ENCODE data around the gene PIK3C2B. TPM values are rescaled to one million over a fixed set of nuclear protein-coding genes. Genes with fewer than 3 reads are reported as not detected.

PIK3C2B gene
- total and polyA plus RNA-seq, 2 donors (not counting 3 experiments of a cell fraction or from before 2014, with no cell fraction given), result 33.7 to 49.0 TPM

DNA sequence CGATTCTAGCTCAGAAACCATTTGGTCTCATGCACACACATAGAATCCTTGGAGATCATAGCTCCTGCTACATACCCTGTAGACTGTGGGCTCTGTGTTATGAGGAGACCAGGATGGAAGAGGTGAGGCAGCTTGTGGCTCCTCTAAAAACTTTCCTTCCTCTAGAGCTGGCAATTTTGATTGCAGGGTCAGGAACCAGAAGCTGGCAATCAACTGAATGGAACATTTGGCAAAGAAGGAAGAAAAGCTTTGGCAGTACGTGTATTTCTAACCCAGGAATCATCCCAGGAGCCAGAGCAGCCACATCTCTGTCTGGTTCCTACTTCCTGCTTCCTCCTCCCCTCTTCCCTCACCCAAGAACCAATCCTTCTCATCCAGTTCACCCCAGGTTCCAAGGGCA is 15.7 kb downstream of the PIK3C2B start:
- H3K4me3 ChIP-seq (replicated peaks in 1 of 3; ENCODE audit: insufficient read depth in 1 of 3, low read depth in 1 of 3, low read length in 3 of 3), result no peak overlapping the region
- H3K27me3 ChIP-seq (ENCODE audit: control insufficient read depth in 2 of 2, insufficient read depth in 2 of 2, low read length in 2 of 2), result no peaks in the 10 kb centered on the region
- H4K20me1 ChIP-seq (replicated peaks; ENCODE audit: control insufficient read depth, extremely low read depth, insufficient read depth, low read length), result no peaks in the 10 kb centered on the region
- intact Hi-C loops (cut with micrococcal nuclease) (loop anchor here (1.0 kb wide), 1 partner anchor 15 kb away; the partner anchor contains the start of gene PIK3C2B), dilution Hi-C loops (cut with MboI; ENCODE audit: extremely low pct_ligation_motif_present, low sequenced_read_pairs) (no loop called here)
- ChIA-PET CTCF (interaction anchor here (1.1 to 9.5 kb wide), 12 partner anchors 9 to 80 kb away, joined by 3 to 129 read pairs (median 6); partner anchors contain the start of genes MDM4 and PIK3C2B), POLR2A (no interaction called here)
- peaks cover 0 to 3% of the 10 kb centered on the region in 2 experiments for H3K36me3 ChIP-seq (ENCODE audit: control insufficient read depth in 2 of 2, extremely low read depth in 1 of 2, insufficient read depth in 2 of 2, low read length in 2 of 2)
- H3K9me3 ChIP-seq (replicated peaks; ENCODE audit: control insufficient read depth, insufficient read depth, low read length), result no peaks in the 10 kb centered on the region
- BruUV-seq (replicated peaks), result no TSS peak
- H2AFZ ChIP-seq (ENCODE audit: low read depth, low read length), result no peak overlapping the region
- TF ChIP-seq POLR2A (IDR thresholded peaks at IDR 0.05; ENCODE audit: low read depth, low read length), result no peak
- TF ChIP-seq FOS (IDR thresholded peaks at IDR 0.05; ENCODE audit: borderline replicate concordance, insufficient read depth, low read length), result no peak
- TF ChIP-seq POLR2AphosphoS5 (IDR thresholded peaks at IDR 0.05; ENCODE audit: insufficient read depth, low read depth, low read length), result no peak
- TF ChIP-seq, protein P1, sequence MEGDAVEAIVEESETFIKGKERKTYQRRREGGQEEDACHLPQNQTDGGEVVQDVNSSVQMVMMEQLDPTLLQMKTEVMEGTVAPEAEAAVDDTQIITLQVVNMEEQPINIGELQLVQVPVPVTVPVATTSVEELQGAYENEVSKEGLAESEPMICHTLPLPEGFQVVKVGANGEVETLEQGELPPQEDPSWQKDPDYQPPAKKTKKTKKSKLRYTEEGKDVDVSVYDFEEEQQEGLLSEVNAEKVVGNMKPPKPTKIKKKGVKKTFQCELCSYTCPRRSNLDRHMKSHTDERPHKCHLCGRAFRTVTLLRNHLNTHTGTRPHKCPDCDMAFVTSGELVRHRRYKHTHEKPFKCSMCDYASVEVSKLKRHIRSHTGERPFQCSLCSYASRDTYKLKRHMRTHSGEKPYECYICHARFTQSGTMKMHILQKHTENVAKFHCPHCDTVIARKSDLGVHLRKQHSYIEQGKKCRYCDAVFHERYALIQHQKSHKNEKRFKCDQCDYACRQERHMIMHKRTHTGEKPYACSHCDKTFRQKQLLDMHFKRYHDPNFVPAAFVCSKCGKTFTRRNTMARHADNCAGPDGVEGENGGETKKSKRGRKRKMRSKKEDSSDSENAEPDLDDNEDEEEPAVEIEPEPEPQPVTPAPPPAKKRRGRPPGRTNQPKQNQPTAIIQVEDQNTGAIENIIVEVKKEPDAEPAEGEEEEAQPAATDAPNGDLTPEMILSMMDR (IDR thresholded peaks at IDR 0.05; ENCODE audit: extremely low read depth in 1 of 2, insufficient read depth in 1 of 2, low read depth in 1 of 2, low read length in 2 of 2), result no peak
- no peak for TF ChIP-seq EZH2 (IDR thresholded peaks at IDR 0.05; ENCODE audit: borderline replicate concordance, low read depth, low read length, severe bottlenecking)
- TF ChIP-seq MYC (IDR thresholded peaks at IDR 0.05; ENCODE audit: low read depth, low read length), result no peak
- TF ChIP-seq, protein P2, sequence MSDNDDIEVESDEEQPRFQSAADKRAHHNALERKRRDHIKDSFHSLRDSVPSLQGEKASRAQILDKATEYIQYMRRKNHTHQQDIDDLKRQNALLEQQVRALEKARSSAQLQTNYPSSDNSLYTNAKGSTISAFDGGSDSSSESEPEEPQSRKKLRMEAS (IDR thresholded peaks at IDR 0.05; ENCODE audit: insufficient read depth, insufficient read length), result no peak
- TF ChIP-seq GATA2 (IDR thresholded peaks at IDR 0.05; ENCODE audit: insufficient read depth, insufficient read length, low read depth, low read length), result no peak
- TF ChIP-seq JUN (IDR thresholded peaks at IDR 0.05; ENCODE audit: borderline replicate concordance, insufficient read depth, insufficient read length, low read depth), result no peak
- H3K27ac ChIP-seq (ENCODE audit: insufficient read depth, low read depth, low read length), result no peak overlapping the region
- peak; percentile 50 for DNase-seq (ENCODE audit: low read depth, low spot score)
- no peak overlapping the region for H3K9ac ChIP-seq (replicated peaks; ENCODE audit: extremely low read depth, insufficient read depth, low read length)
- peaks cover 34% of the 10 kb centered on the region for H3K4me1 ChIP-seq (ENCODE audit: control insufficient read depth, extremely low read depth, insufficient read depth, low read length)
- FAIRE-seq, result peak; percentile 70
- no peak overlapping the region for H3K4me2 ChIP-seq (ENCODE audit: insufficient read depth, low read length)
- H3K9me1 ChIP-seq (replicated peaks; ENCODE audit: control insufficient read depth, extremely low read depth, insufficient read depth, low read length), result no peaks in the 10 kb centered on the region
- H3K79me2 ChIP-seq (ENCODE audit: control insufficient read depth, insufficient read depth, low read length), result no peaks in the 10 kb centered on the region

Data from endothelial cell of umbilical vein (primary cell).